NCI-H1092 (cell line): ENCODE results near the gene MED12.
"Not testable (repeated sequence)": the region's sequence is repeated elsewhere in the genome, so short reads cannot be mapped to it uniquely, and the experiment has no call there.

Experiments used
- DNase-seq: peaks from one replicate; lab custom pipeline; 2025; lab: John Stamatoyannopoulos, UW

MED12 gene

GRCh38 chrX:71162981-71163380 is 44.6 kb downstream of the MED12 start:
- DNase-seq: no peak

- no peak for DNase-seq
Measured at GRCh38 chrX:71164071-71164470, 45.7 kb downstream of the MED12 start.

- no peak for DNase-seq
Measured at GRCh38 chrX:71166461-71166860, 48.1 kb downstream of the MED12 start.

- no peak for DNase-seq
Measured at GRCh38 chrX:71167031-71167781, 48.8 kb downstream of the MED12 start.

- DNase-seq: no peak
Measured at GRCh38 chrX:71168134-71168533, 49.7 kb downstream of the MED12 start.

- no peak for DNase-seq
Measured at GRCh38 chrX:71169586-71169985, 51.2 kb downstream of the MED12 start.

- DNase-seq: no peak
Measured at GRCh38 chrX:71170660-71171059, 52.3 kb downstream of the MED12 start.

- DNase-seq: no peak
Measured at GRCh38 chrX:71171110-71171801, 52.9 kb downstream of the MED12 start.

GRCh38 chrX:71173440-71173839 is 55.0 kb downstream of the MED12 start:
- no peak for DNase-seq

GRCh38 chrX:71174795-71175194 is 56.4 kb downstream of the MED12 start:
- no peak for DNase-seq

- DNase-seq: no peak
Measured at GRCh38 chrX:71175531-71175930, 57.1 kb downstream of the MED12 start.

- DNase-seq: no peak
Measured at GRCh38 chrX:71177327-71177726, 58.9 kb downstream of the MED12 start.

- peak; percentile 34 for DNase-seq
Measured at GRCh38 chrX:71178908-71179307, 60.5 kb downstream of the MED12 start.

GRCh38 chrX:71180579-71181265 is 62.3 kb downstream of the MED12 start:
- DNase-seq: not testable (repeated sequence)

GRCh38 chrX:71181558-71181909 is 63.1 kb downstream of the MED12 start:
- DNase-seq: peak; percentile 55

- peak; percentile 97 for DNase-seq
Measured at GRCh38 chrX:71181910-71182799, 63.8 kb downstream of the MED12 start.

GRCh38 chrX:71182871-71183270 is 64.5 kb downstream of the MED12 start:
- no peak for DNase-seq

GRCh38 chrX:71183341-71183740 is 64.9 kb downstream of the MED12 start:
- no peak for DNase-seq

GRCh38 chrX:71184092-71184491 is 65.7 kb downstream of the MED12 start:
- no peak for DNase-seq

GRCh38 chrX:71184803-71185495 is 66.6 kb downstream of the MED12 start:
- no peak for DNase-seq

GRCh38 chrX:71191248-71191647 is 72.9 kb downstream of the MED12 start:
- DNase-seq: no peak
